GM21619 (cell line): ENCODE data around the gene CYRIA.
A peak's percentile ranks its signal among the peaks of the same experiment; 100 is the strongest.

ENCODE experiments used
- ATAC-seq: cut with Tn5 transposase; IDR thresholded peaks from one replicate; pipeline ENCODE4 v1.9.1; 2021; ENCODE audit not compliant: unreplicated experiment

The CYRIA gene

GRCh38 chr2:16633621-16634430 is 31.8 kb downstream of the CYRIA start:
- ATAC-seq, result no peak

- no peak for ATAC-seq
These were observed 33.0 kb downstream of the CYRIA start for GRCh38 chr2:16632598-16632997.

- no peak for ATAC-seq
These were observed 35.2 kb downstream of the CYRIA start for GRCh38 chr2:16630463-16630862.

GRCh38 chr2:16629770-16630169 is 35.9 kb downstream of the CYRIA start:
- no peak for ATAC-seq

GRCh38 chr2:16629044-16629443 is 36.6 kb downstream of the CYRIA start:
- ATAC-seq, result no peak

GRCh38 chr2:16628314-16628713 is 37.3 kb downstream of the CYRIA start:
- ATAC-seq, result no peak

GRCh38 chr2:16626997-16627605 is 38.5 kb downstream of the CYRIA start:
- ATAC-seq, result no peak

- no peak for ATAC-seq
These were observed 39.1 kb downstream of the CYRIA start for GRCh38 chr2:16626497-16626896.

- peak; percentile 72 for ATAC-seq
These were observed 39.9 kb downstream of the CYRIA start for GRCh38 chr2:16625759-16626158.

GRCh38 chr2:16625201-16625729 is 40.4 kb downstream of the CYRIA start:
- no peak for ATAC-seq

- no peak for ATAC-seq
These were observed 41.2 kb downstream of the CYRIA start for GRCh38 chr2:16624436-16624780.

GRCh38 chr2:16623564-16624435 is 41.8 kb downstream of the CYRIA start:
- no peak for ATAC-seq

GRCh38 chr2:16623031-16623430 is 42.6 kb downstream of the CYRIA start:
- no peak for ATAC-seq

- no peak for ATAC-seq
These were observed 43.1 kb downstream of the CYRIA start for GRCh38 chr2:16622399-16622968.

- no peak for ATAC-seq
These were observed 44.3 kb downstream of the CYRIA start for GRCh38 chr2:16621316-16621715.

- ATAC-seq, result no peak
These were observed 45.0 kb downstream of the CYRIA start for GRCh38 chr2:16620590-16620989.

GRCh38 chr2:16619576-16620245 is 45.9 kb downstream of the CYRIA start:
- ATAC-seq, result no peak

- no peak for ATAC-seq
These were observed 48.1 kb downstream of the CYRIA start for GRCh38 chr2:16617282-16618266.
